GM21528 (cell line): ENCODE data around the gene FUT2.
"Not testable (repeated sequence)": the region's sequence is repeated elsewhere in the genome, so short reads cannot be mapped to it uniquely, and the experiment has no call there.

Source experiments
- ATAC-seq: cut with Tn5 transposase; IDR thresholded peaks from one replicate; pipeline ENCODE4 v1.9.1; 2021; ENCODE audit warnings: mild to moderate bottlenecking, moderate library complexity; ENCODE audit not compliant: unreplicated experiment, low FRiP score

The FUT2 gene

GRCh38 chr19:48698046-48698445 is 2.3 kb downstream of the FUT2 start:
- no peak for ATAC-seq

GRCh38 chr19:48702701-48703100 is 6.9 kb downstream of the FUT2 start:
- ATAC-seq: no peak

- ATAC-seq: no peak
These were observed 7.5 kb downstream of the FUT2 start for GRCh38 chr19:48703316-48703715.

- no peak for ATAC-seq
These were observed 9.7 kb downstream of the FUT2 start for GRCh38 chr19:48705431-48705830.

- no peak for ATAC-seq
These were observed 12.7 kb downstream of the FUT2 start for GRCh38 chr19:48708471-48708870.

- ATAC-seq: no peak
These were observed 15.4 kb downstream of the FUT2 start for GRCh38 chr19:48711106-48711662.

- no peak for ATAC-seq
These were observed 17.5 kb downstream of the FUT2 start for GRCh38 chr19:48713041-48713863.

- peak; percentile 84 for ATAC-seq
These were observed 18.3 kb downstream of the FUT2 start for GRCh38 chr19:48713864-48714755.

- no peak for ATAC-seq
These were observed 19.2 kb downstream of the FUT2 start for GRCh38 chr19:48714759-48715675.

GRCh38 chr19:48715681-48716171 is 20.0 kb downstream of the FUT2 start:
- no peak for ATAC-seq

GRCh38 chr19:48716562-48717291 is 21.0 kb downstream of the FUT2 start:
- no peak for ATAC-seq

- ATAC-seq: not testable (repeated sequence)
These were observed 22.3 kb downstream of the FUT2 start for GRCh38 chr19:48718106-48718505.

- no peak for ATAC-seq
These were observed 23.0 kb downstream of the FUT2 start for GRCh38 chr19:48718711-48719231.

GRCh38 chr19:48719263-48720171 is 23.7 kb downstream of the FUT2 start, which contains the start of gene MAMSTR:
MAMSTR (minus strand) TSS chr19:48719725; CDS start chr19:48719031, 694 bp downstream.
- ATAC-seq: no peak

GRCh38 chr19:48720251-48720612 is 24.5 kb downstream of the FUT2 start:
- no peak for ATAC-seq

- ATAC-seq: peak; percentile 63
These were observed 25.0 kb downstream of the FUT2 start for GRCh38 chr19:48720613-48721296.

- ATAC-seq: no peak
These were observed 26.5 kb downstream of the FUT2 start for GRCh38 chr19:48722196-48722708.
